ENCODE data around the gene RIPOR3. TPM values are rescaled to one million over a fixed set of nuclear protein-coding genes. Genes with fewer than 3 reads are reported as not detected.
"Not testable (repeated sequence)": the region's sequence is repeated elsewhere in the genome, so short reads cannot be mapped to it uniquely, and the experiment has no call there.

The RIPOR3 gene
- polyA plus RNA-seq, 1 donor (not counting 4 experiments of a cell fraction or from before 2014, with no cell fraction given), result 0.10 TPM

- no peaks in the 10 kb centered on the region for H3K9me3 ChIP-seq (ENCODE audit: control insufficient read depth, low read depth, low read length)
- no peak overlapping the region for H3K4me2 ChIP-seq (ENCODE audit: control insufficient read depth, extremely low read depth, insufficient read depth, low read depth, low read length)
- FAIRE-seq (no peak), DNase-seq (ENCODE audit: low read depth, low spot score) (no peak)
- dilution Hi-C loops (cut with MboI; ENCODE audit: extremely low pct_ligation_motif_present, low sequenced_read_pairs), result no loop called here
- no peaks in the 10 kb centered on the region for H3K9me1 ChIP-seq (ENCODE audit: control insufficient read depth, extremely low read depth, insufficient read depth, low read length)
- H3K27me3 ChIP-seq (ENCODE audit: control insufficient read depth, extremely low read depth, insufficient read depth, low read length), result peaks cover 3% of the 10 kb centered on the region
- H3K9ac ChIP-seq (ENCODE audit: control insufficient read depth, extremely low read depth, insufficient read depth, low read length), result no peak overlapping the region
- no peaks in the 10 kb centered on the region for H3K36me3 ChIP-seq (ENCODE audit: control insufficient read depth in 2 of 2, extremely low read depth in 1 of 2, insufficient read depth in 2 of 2, low read length in 2 of 2)
- no peaks in the 10 kb centered on the region for H3K4me1 ChIP-seq (ENCODE audit: control insufficient read depth, extremely low read depth, insufficient read depth, low read length)
- no peak overlapping the region for H3K4me3 ChIP-seq (ENCODE audit: control insufficient read depth in 2 of 3, extremely low read depth in 1 of 3, insufficient read depth in 2 of 3, low read depth in 1 of 3, low read length in 3 of 3)
- no peak for TF ChIP-seq CTCF (optimal IDR thresholded peaks at IDR 0.05 in 1 of 3, IDR thresholded peaks at IDR 0.05 in 1 of 3, conservative IDR thresholded peaks at IDR 0.05 in 1 of 3; ENCODE audit: extremely low read depth in 1 of 3, insufficient read depth in 2 of 3, low read length in 3 of 3)
- TF ChIP-seq EZH2 (IDR thresholded peaks at IDR 0.05; ENCODE audit: low read length), result no peak
- no peaks in the 10 kb centered on the region for H4K20me1 ChIP-seq (ENCODE audit: control insufficient read depth, extremely low read depth, insufficient read depth, low read length)
- H3K27ac ChIP-seq (ENCODE audit: control insufficient read depth, insufficient read depth, low read length), result no peak overlapping the region
- no peak overlapping the region for H2AFZ ChIP-seq (ENCODE audit: control insufficient read depth, low read length)
- H3K79me2 ChIP-seq (ENCODE audit: control insufficient read depth, insufficient read depth, low read length), result no peaks in the 10 kb centered on the region
Measured at GRCh38 chr20:50704971-50705370, 13.6 kb upstream of the RIPOR3 start.

GRCh38 chr20:50704514-50704913 is 13.2 kb upstream of the RIPOR3 start:
- H3K27me3 ChIP-seq (ENCODE audit: control insufficient read depth, extremely low read depth, insufficient read depth, low read length), result peaks cover 3% of the 10 kb centered on the region

GRCh38 chr20:50703651-50704438 is 12.5 kb upstream of the RIPOR3 start:
- H3K4me3 ChIP-seq (ENCODE audit: control insufficient read depth in 2 of 3, extremely low read depth in 1 of 3, insufficient read depth in 2 of 3, low read depth in 1 of 3, low read length in 3 of 3); H3K36me3 ChIP-seq (ENCODE audit: control insufficient read depth in 2 of 2, extremely low read depth in 1 of 2, insufficient read depth in 2 of 2, low read length in 2 of 2); H2AFZ ChIP-seq (ENCODE audit: control insufficient read depth, low read length); H3K9me3 ChIP-seq (ENCODE audit: control insufficient read depth, low read depth, low read length); H3K27ac ChIP-seq (ENCODE audit: control insufficient read depth, insufficient read depth, low read length); H3K9ac ChIP-seq (ENCODE audit: control insufficient read depth, extremely low read depth, insufficient read depth, low read length); H3K4me1 ChIP-seq (ENCODE audit: control insufficient read depth, extremely low read depth, insufficient read depth, low read length); FAIRE-seq; H3K27me3 ChIP-seq (ENCODE audit: control insufficient read depth, extremely low read depth, insufficient read depth, low read length); H4K20me1 ChIP-seq (ENCODE audit: control insufficient read depth, extremely low read depth, insufficient read depth, low read length); H3K79me2 ChIP-seq (ENCODE audit: control insufficient read depth, insufficient read depth, low read length); dilution Hi-C loops (cut with MboI; ENCODE audit: extremely low pct_ligation_motif_present, low sequenced_read_pairs); DNase-seq (ENCODE audit: low read depth, low spot score); H3K9me1 ChIP-seq (ENCODE audit: control insufficient read depth, extremely low read depth, insufficient read depth, low read length); H3K4me2 ChIP-seq (ENCODE audit: control insufficient read depth, extremely low read depth, insufficient read depth, low read depth, low read length): not testable (repeated sequence)

More at GRCh38 chr20:50704514-50704913, 13.2 kb upstream of the RIPOR3 start:
- no peak overlapping the region for H2AFZ ChIP-seq (ENCODE audit: control insufficient read depth, low read length)
- no peaks in the 10 kb centered on the region for H3K9me1 ChIP-seq (ENCODE audit: control insufficient read depth, extremely low read depth, insufficient read depth, low read length)
- FAIRE-seq (no peak), DNase-seq (ENCODE audit: low read depth, low spot score) (no peak)
- no peak overlapping the region for H3K4me3 ChIP-seq (ENCODE audit: control insufficient read depth in 2 of 3, extremely low read depth in 1 of 3, insufficient read depth in 2 of 3, low read depth in 1 of 3, low read length in 3 of 3)
- dilution Hi-C loops (cut with MboI; ENCODE audit: extremely low pct_ligation_motif_present, low sequenced_read_pairs), result no loop called here
- no peaks in the 10 kb centered on the region for H3K9me3 ChIP-seq (ENCODE audit: control insufficient read depth, low read depth, low read length)
- H3K27ac ChIP-seq (ENCODE audit: control insufficient read depth, insufficient read depth, low read length), result no peak overlapping the region
- H4K20me1 ChIP-seq (ENCODE audit: control insufficient read depth, extremely low read depth, insufficient read depth, low read length), result no peaks in the 10 kb centered on the region
- no peak overlapping the region for H3K4me2 ChIP-seq (ENCODE audit: control insufficient read depth, extremely low read depth, insufficient read depth, low read depth, low read length)
- no peak overlapping the region for H3K9ac ChIP-seq (ENCODE audit: control insufficient read depth, extremely low read depth, insufficient read depth, low read length)
- H3K4me1 ChIP-seq (ENCODE audit: control insufficient read depth, extremely low read depth, insufficient read depth, low read length), result no peaks in the 10 kb centered on the region
- no peak for TF ChIP-seq EZH2 (IDR thresholded peaks at IDR 0.05; ENCODE audit: low read length)
- TF ChIP-seq CTCF (optimal IDR thresholded peaks at IDR 0.05 in 1 of 3, IDR thresholded peaks at IDR 0.05 in 1 of 3, conservative IDR thresholded peaks at IDR 0.05 in 1 of 3; ENCODE audit: extremely low read depth in 1 of 3, insufficient read depth in 2 of 3, low read length in 3 of 3), result no peak
- no peaks in the 10 kb centered on the region for H3K79me2 ChIP-seq (ENCODE audit: control insufficient read depth, insufficient read depth, low read length)
- no peaks in the 10 kb centered on the region for H3K36me3 ChIP-seq (ENCODE audit: control insufficient read depth in 2 of 2, extremely low read depth in 1 of 2, insufficient read depth in 2 of 2, low read length in 2 of 2)
